RCC 7860 (cell line): ENCODE data around the gene COL6A2.

Experiments
- DNase-seq: peaks from one replicate; pipeline ENCODE4 v3.0.0-alpha.2; 2015; ENCODE audit warnings: low spot score
- FAIRE-seq: peaks from 2 replicates; lab custom pipeline; 2012; peaks lifted over from hg19 to GRCh38; lab: Jason Lieb, UNC

Gene COL6A2

DNA sequence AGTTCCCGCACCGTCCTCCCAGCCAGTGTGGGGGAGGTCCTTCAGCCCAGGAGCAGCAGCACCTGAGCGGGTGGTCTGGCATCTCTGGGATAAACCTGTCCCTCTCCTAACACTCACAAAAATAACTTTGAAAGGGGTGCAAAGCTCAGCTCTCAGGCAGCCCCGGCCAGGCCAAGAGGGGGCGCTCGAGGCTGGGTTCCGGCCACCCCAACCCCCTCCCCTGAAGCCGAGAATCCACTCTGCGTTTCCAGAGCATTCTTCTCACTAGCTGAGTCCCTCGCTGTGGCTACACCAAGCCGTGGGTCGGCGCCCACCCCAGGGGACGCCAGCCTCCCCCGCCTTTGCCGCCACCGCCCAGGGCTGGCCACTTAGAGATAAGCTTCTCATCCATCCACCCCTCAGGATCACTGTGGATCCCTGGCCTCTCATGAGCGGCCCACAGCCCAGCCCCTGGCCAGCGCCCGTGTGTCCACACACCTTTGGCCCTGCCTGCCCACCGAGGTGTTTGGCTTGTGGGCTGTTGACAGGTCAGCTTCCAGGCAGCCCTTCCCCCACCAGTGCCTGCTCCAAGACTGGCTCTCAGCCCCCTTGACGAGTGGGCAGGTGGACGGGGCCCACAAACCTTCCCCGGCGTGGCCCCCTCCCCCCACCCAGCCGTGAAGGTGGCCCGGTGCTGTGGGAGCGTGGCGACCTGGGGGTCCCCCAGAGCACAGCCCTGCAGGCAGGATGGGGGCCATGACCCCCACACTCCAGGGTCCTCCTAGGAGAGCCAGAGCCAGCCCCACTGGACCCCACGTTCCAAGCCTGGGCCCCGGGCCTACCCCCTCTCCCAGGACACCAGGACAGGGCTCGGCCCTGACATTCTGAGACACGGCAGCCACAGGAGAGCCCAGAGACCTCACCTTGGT is 55.6 kb downstream of the COL6A2 start:
- FAIRE-seq: no peak

DNA sequence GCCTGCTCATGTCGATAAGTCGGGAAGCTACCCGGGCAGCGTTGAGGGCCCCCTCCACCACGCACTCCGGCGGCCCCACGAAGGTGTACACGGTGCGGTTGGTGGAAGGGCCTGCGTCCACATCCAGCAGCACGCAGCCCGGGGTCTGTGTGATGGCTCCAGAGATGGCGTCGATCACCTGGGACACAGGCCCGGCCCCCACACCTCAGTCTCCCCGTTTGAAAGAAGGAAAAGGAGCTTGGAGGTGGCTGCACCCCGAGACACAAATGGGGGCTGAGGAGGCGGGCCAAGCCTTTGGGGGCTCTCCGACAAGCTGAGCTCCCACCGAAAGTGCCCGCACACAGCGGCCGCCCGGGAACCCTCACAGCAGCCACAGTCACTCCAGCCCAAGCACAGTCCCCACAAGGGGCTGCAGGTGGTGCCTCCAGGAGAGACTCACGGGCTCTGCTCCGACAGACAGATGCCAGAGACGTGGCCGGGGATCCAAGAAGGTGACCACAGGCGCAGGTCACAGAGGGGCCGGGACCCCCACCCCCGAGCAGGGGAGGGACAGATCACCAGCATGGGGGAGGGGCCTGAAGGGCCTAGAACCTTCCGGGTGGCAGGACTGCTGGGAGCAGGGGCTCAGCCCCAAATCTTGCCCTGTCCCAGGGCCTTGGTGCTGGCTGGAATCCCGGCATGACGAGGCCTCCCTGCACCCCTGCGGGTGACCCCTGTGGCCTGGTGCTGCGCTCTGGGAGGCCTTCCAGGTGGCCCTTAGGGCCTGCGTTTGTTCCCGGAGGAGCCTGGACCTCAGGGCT is 56.4 kb downstream of the COL6A2 start:
- no peak for DNase-seq
- FAIRE-seq: no peak

More for the DNA sequence above, 55.6 kb downstream of the COL6A2 start:
- DNase-seq: no peak

DNA sequence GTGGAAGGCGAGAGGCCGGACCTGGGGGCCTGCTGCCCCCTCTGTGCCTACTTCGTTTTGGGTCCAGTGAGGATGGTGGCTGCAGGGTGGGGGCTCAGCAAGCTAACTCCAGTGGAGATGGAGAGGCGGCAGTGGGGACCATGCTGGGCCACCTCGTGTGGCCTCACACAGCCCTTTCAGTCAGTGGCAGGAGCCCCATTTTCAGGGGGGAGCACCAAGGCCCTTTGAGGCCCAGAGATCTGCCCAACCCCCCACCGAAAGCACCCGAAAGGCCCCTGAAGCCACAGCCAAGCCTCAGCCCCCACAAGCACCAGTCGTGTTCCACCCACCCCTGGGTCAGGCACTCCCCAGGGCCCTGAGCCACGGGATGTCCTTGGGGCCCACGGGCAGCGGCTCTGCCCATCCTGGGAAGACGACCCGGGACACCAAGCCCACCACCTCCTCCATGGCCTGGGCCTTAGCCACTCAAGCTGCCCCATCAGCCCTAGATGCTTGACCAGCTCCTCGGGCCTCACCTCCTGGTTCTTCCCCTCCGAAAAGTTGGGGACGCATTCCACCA is 57.1 kb downstream of the COL6A2 start:
- FAIRE-seq (no peak), DNase-seq (no peak)

DNA sequence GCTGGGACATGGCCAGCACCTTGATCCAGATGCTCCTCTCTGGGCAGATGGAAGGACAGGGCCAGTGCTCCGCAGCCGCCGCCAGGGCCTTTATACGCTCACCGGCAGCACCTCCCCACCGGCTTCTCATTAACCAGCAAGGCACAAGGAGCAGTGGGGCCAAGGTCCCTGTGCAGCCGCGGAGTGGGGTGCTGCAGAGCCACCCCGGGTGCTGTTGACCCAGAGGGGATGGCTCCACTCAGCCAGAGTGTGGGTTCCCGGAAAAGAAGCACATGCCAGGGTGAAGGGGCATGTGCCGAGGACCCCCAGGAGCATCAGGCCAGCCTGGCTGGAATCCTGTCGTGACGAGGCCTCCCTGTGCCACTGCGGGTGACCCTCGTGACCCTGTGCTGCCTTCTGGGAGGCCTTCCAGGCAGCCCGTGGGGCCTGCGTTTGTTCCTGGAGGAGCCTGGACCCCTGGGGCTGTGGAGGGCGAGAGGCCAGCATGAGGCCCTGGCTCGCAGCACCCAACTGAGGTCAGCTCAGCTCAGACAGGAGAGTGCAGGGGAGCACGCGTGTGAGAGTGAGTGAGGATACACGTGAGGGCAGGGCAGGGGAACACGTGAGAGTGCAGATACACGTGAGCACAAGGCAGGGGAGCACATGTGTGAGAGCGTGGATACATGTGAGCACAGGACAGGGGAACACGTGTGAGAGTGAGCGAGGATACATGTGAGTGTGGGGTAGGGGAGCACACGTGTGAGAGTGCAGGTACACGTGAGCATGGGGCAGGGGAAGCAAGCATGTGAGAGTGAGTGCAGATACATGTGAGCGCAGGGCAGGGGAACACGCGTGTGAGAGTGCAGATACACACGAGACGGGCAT is 57.8 kb downstream of the COL6A2 start, which contains the start of gene FTCD:
Gene FTCD, minus strand, starts transcription at position 66 of the 864 bp plus-strand sequence. Its CDS starts 56 bp downstream, at position 10.
- DNase-seq: no peak
- no peak for FAIRE-seq

DNA sequence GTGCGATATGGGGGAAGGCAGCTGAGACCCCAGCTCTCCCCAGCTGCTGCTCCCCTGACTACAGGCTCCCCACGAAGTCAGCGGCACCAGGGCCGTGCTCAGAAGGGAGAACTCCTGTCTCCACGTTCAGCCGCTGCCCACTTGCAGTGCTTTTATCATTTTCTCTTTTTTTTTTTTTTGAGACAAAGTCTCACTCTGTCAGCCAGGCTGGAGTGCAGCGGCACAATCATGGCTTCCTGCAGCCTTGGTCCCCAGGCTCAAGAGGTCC is 58.4 kb downstream of the COL6A2 start:
- no peak for FAIRE-seq
- no peak for DNase-seq

DNA sequence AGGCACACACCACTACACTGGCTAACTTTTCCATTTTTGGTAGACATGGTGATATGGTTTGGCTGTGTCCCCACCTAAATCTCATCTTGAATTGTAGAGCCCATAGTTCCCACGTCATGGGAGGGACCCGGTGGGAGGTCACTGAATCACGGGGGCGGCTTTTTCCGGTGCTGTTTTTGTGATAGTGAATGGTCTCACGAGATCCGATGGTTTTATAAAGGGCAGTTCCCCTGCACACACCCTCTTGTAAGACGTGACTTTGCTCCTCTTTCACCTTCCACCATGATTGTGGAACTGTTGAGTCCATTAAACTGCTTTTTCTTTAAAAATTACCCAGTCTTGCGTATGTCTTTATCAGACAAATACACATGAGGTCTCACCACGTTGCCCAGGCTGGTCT is 58.8 kb downstream of the COL6A2 start:
- DNase-seq: no peak
- no peak for FAIRE-seq

DNA sequence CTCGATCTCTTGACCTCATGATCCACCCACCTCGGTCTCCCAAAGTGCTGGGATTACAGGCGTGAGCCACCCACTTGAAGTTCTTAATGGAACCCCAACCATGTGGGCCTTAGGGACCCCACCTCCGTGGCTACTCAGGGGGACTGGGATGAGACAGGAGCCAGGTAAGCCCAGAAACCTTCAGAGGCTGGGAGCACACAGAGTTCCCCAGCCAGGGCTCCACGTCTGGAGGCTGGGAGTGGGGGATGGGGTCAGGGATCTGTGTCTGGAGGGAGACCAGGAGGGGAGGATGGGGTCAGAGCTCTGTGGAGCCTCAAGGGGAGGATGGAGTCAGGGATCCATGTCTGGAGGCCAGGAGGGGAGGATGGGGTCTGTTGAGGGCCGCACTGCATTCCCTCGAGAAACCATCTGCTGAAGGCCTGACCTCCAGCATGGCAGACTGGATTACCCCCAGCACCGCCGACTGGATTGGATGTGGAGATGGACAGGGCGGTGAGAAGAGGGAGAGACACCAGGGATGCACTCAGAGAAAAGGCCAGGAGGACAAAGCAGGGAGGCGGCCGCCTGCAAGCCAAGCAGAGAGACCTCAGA is 59.6 kb downstream of the COL6A2 start:
- FAIRE-seq (no peak), DNase-seq (no peak)

DNA sequence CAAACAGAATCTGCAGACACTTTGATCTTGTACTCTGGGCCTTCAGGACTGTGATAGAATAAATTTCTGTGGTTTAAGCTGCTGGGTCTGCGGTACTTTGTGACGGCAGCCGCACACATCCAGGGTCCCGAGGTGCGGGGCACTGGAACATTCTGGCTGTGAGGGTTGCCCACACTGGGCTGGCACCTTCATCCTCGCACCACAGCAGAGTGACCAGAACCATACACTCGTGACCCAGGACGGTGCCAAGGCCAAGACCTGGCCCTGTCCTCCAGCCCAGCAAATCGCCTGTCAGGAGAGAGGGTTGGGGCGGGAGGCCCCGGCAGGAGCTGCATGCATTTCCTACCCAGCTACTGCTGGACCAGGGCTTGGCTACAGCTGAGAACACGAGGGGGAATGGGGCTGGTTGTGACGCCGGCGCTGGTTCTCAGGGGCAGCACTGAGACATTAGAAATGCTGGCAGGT is 60.1 kb downstream of the COL6A2 start:
- DNase-seq: no peak
- FAIRE-seq: no peak

DNA sequence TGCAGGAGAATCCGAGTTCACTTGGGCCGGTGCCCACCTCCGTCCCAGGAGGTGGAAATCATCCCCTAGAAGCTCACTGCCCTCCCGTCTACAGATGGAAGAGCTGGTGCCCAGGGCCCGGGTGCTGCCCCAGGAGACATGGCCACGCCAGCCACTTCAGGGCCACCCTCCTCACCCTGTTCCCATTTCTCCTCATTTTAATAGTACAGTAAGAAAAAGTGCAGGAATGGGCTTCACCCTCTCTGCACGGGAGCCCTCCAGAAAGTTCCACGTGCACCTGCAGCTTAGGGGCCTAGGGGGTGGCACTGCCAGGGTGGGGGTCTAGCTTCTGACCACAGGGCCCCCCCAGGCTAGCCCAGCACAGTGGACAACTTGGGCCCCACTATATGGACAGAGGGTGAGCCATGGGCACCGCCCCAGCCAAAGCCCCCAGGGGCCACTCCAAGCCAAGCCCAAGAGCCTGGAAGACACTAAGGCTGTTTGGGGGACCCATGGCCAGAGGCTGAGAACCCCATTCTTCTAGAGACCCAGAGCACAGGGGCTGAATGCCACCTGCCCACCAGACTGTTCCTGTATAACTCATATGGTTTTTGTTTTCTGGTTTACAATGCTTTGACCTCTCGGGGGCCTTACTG is 60.9 kb downstream of the COL6A2 start:
- DNase-seq (no peak), FAIRE-seq (no peak)

DNA sequence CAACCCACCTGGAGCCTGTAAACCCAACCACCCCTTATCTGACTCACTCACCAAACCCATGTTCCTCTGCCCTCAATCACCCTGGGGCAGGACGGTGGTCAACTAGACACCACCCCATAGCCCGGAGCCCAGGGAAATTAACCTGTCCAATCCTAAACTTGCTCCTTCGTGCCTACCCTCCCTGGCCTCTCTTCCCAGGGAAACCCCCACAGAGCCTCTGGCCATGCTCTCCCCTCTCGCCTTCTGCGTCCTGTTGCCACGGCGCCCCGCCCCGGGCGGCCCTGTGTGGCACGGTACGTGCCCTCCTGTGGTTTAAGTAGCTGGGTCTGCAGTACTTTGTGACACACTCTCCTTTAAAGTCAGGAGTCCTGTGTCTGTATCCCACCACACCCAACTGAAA is 61.5 kb downstream of the COL6A2 start:
- DNase-seq (no peak), FAIRE-seq (no peak)

DNA sequence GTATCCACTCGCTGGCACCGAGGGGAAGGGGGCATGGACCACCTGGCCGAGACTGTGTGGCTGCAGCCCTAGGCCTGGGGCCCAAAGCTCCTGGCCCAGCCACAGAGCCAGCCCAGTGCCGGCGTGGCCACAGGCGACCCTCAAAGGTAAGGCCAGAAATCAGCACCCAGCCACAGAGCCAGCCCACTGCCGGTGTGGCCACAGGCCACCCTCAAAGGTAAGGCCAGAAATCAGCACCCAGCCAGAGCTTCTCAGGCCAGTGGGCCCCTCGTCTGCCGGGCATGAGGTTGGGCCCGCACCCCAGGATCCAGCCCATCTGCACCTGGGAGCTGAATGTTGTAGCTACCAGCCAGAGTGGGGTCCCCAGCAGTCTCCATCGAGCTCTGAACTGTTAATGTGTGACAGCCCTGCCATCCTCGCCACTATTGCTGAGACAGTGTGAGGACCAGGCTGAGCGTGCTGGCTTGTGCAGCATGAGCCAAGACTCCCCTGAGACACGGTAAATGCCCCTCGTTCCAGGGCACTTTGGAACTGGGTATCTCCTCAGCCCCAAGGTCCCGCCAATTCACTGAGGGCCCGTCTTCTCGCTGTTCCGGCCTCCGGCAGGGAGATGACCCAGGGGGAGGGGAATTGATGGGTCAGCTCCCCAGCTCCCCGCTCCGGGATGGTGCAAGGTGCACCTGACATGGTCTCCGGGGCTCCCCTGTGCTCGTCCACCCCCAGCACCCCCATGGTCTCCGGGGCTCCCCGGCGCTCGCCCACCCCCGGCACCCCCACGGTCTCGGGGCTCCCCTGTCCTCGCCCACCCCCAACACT is 62.1 kb downstream of the COL6A2 start:
- no peak for DNase-seq
- FAIRE-seq: no peak

DNA sequence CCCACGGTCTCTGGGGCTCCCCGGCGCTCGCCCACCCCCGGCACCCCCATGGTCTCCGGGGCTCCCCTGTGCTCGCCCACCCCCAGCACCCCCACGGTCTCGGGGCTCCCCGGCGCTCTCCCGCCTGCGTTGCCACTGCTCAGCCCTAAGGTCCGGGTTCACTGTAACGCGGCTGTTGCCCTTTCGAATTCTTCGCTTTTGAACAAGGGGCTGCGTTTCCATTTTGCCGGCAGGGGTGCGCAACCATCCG is 62.7 kb downstream of the COL6A2 start:
- FAIRE-seq: no peak
- no peak for DNase-seq

DNA sequence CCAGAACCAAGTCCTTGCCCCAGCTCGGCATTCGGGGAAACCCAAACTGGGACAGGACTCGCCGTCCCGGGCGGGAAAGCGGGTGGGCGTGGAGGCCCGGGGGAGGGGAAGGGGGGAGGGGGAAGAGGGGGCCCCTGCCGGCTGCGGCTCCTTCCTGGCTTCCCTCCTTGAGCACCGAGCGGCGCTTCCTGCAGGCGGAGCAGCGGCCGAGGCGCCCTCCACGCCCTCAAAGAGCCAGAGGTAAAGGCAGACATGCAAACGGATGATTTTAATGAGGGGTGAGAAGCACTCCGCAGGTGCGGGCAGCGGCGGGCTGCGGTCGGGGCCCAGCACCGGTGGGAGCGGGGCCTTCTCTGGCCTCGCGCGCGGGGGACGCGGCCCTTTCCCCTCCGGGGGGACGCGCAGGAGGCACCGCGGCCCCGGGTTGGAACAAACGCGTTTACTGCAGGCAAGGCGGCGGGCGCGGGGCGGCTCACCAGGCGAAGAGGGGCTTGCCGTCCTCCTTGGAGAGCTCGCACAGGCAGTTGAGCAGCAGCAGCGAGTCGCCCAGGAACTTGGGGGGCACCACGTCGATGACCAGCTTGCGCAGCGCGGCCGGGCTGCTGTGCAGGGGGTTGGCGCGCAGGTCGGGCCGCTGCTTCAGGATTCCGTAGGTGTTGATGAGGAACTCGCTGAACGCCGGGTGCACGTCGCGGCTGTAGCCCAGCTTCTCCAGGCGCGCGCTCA is 63.2 kb downstream of the COL6A2 start:
- DNase-seq (no peak), FAIRE-seq (no peak)

DNA sequence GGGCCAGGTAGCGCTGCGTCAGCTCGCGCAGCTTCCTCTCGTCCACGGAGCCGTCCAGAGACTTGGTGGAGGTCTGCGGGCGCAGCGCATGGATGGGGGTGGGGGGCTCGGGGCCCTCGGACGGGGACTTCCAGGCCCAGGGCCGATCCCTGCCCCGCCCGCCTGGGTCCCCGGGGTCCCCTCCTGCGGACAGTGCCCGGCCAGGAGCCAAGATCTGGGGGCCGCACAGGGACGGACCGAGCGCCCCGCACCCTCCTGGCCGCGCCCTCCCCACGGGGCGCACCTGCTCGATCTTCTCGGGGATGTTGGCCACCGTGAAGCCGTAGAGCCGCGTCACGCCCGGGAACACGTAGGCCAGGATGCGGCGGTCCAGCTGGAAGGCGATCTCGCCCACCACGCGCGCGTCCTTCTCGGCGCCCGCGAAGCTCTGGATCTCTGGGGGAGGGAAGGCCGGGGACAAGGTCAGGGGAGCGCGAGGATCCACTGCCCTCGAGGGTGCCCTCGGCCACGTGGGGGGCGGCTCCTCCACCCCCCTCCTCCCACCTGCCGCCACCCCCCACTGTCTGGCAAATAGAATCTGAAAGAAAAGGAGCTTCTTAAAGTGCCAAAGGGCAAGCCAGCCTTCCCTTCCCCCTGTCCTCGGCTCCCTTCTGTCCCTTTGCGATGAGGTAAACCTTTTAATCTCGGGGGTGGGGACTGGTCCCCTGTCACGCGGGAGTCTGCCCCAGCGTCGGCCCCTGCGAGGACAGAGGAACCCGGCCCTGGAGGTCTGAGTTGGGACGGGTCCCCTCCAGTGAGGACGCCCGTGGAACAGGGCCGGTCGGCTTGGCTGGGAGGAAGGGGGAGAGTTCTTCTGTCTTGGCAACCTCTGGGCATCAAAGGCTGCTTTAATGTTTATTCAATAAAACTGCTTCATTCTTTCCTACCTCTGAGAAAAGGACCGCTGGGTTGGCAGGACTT is 64.0 kb downstream of the COL6A2 start:
- FAIRE-seq (no peak), DNase-seq (no peak)

DNA sequence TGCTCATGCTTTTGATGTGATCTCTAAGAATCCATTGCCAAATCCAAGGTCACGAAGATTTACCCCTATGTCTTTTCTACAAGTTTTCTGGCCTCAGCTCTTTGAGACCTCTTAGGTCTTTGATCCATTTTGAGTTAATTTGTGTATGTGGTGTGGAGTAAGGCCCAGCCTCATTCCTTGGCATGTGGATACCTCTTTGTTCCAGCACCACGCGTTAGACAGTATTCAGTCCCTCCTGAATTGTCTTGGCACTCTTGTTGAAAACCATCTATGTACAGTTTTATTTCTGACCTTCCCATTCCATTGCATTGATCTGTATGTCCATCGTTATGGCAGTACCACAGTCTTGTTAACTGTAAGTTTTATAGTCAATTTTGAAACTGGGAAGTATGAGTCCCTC is 65.5 kb downstream of the COL6A2 start:
- FAIRE-seq: no peak
- no peak for DNase-seq

DNA sequence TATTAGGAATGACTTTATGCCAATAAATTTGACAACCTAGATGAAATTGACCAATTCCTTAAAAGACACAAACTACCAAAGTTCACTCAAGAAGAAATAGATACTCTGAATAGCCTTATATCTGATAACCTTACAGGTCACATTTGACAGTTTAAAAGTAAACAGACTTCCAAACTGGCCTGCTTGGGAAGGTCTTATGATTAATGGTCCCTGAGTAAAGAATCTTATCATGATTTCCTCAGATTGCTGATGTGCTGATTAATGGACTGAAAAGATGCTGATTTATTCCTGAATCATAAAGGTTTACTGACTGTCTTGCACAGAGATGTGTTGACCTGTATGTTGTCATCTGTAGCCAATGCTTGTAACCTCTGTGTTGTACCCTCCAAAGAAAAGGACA is 67.2 kb downstream of the COL6A2 start:
- no peak for FAIRE-seq

DNA sequence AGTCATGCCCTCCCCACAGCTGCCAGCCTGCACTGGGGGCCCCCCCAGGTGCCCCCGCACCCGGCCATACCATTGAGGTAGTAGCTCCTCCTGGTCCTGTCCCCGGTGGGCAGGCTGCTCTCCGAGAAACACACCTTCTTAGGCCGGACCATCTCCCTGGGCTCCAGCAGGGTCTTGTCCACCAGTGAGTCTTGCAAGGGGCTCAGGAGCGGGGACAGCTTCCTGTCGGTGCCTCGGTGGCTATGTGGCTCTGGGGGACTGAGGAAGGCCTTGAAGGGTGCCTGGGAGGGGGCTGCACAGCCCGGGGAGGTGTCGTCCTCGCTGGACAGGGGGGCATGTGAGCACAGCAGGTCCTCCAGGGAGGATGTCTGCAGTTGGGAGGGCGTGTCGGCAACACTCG is 70.3 kb downstream of the COL6A2 start:
- DNase-seq (no peak), FAIRE-seq (no peak)

More for the DNA sequence above, 67.2 kb downstream of the COL6A2 start:
- DNase-seq: no peak
